Stimulated activated CD8-positive, alpha-beta memory T cell treated with anti-CD3 and anti-CD28 coated beads, Interleukin-4, amount 100 ng/mL, for 1 hour (primary cell): Measurements from ENCODE around the gene CRYBA1.
A peak's percentile ranks its signal among the peaks of the same experiment; 100 is the strongest.

Experiments used
- DNase-seq, 2 donors: peaks; one replicate each; pipeline ENCODE4 v3.0.0-alpha.2; 2020; ENCODE audit warnings: low read depth in 2 of 2, low spot score in 1 of 2

Gene CRYBA1

GRCh38 chr17:29278692-29279091 lies 32.0 kb downstream of the CRYBA1 start:
- no peak for DNase-seq

- DNase-seq, result no peak
These were observed 32.9 kb downstream of the CRYBA1 start for GRCh38 chr17:29279397-29280070.

- DNase-seq, result no peak
These were observed 36.8 kb downstream of the CRYBA1 start for GRCh38 chr17:29283496-29283895.

- no peak for DNase-seq
These were observed 37.3 kb downstream of the CRYBA1 start for GRCh38 chr17:29283961-29284360.

- DNase-seq, result no peak
These were observed 43.2 kb downstream of the CRYBA1 start for GRCh38 chr17:29289852-29290251.

- no peak for DNase-seq
These were observed 44.6 kb downstream of the CRYBA1 start for GRCh38 chr17:29291163-29291752.

GRCh38 chr17:29292071-29292991 lies 45.7 kb downstream of the CRYBA1 start:
- DNase-seq, result peak; percentile 21 to 33

- DNase-seq, result peak; percentile 13 to 37
These were observed 46.6 kb downstream of the CRYBA1 start for GRCh38 chr17:29292992-29293889.

- peak; percentile 92 to 98 for DNase-seq
These were observed 47.4 kb downstream of the CRYBA1 start, which contains the start of gene NUFIP2 for GRCh38 chr17:29293890-29294579. Gene NUFIP2 (minus strand): TSS chr17:29294148. CDS start chr17:29294059, 89 bp downstream.

- no peak for DNase-seq
These were observed 47.9 kb downstream of the CRYBA1 start for GRCh38 chr17:29294580-29294900.

GRCh38 chr17:29295420-29295819 lies 48.8 kb downstream of the CRYBA1 start:
- no peak for DNase-seq

- DNase-seq, result no peak
These were observed 52.4 kb downstream of the CRYBA1 start for GRCh38 chr17:29299031-29299430.

- DNase-seq, result no peak
These were observed 56.7 kb downstream of the CRYBA1 start for GRCh38 chr17:29303386-29303785.
